ENCODE results near the gene GALNT7. TPM values are rescaled to one million over a fixed set of nuclear protein-coding genes. Genes with fewer than 3 reads are reported as not detected.

Gene GALNT7
- total RNA-seq, 1 donor from 2014 or later, result 36.7 TPM

DNA sequence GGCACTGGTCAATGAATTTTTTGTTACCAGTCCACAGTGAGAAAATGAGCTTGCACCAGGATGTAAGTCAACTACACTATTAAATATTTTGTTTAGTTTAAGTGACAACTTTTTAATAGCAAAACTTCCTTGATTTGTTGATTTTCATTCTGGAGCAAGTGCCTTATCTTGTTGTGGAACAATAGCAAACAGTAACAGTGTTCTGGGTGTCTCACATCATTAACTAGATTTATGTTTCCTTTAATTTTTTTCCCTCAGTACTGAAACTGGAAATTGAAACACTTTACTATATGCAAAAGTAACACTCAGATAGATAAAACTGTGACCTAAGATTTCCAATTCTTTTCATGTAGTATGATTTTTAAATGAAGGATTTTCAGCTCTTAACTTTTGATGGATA lies 80.1 kb downstream of the GALNT7 start:
- Mint-ChIP-seq H3K4me1 (peaks cover 4% of the 10 kb centered on the region), H3K27me3 (ENCODE audit: low read depth) (no peaks in the 10 kb centered on the region), H3K4me3 (no peak overlapping the region), H3K27ac (no peak overlapping the region), H3K9me3 (peaks cover 5% of the 10 kb centered on the region), H3K36me3 (peaks cover 7% of the 10 kb centered on the region)
- DNase-seq (ENCODE audit: low spot score in 2 of 2, unreplicated experiment in 2 of 2), result no peak
- TF ChIP-seq, protein P1, sequence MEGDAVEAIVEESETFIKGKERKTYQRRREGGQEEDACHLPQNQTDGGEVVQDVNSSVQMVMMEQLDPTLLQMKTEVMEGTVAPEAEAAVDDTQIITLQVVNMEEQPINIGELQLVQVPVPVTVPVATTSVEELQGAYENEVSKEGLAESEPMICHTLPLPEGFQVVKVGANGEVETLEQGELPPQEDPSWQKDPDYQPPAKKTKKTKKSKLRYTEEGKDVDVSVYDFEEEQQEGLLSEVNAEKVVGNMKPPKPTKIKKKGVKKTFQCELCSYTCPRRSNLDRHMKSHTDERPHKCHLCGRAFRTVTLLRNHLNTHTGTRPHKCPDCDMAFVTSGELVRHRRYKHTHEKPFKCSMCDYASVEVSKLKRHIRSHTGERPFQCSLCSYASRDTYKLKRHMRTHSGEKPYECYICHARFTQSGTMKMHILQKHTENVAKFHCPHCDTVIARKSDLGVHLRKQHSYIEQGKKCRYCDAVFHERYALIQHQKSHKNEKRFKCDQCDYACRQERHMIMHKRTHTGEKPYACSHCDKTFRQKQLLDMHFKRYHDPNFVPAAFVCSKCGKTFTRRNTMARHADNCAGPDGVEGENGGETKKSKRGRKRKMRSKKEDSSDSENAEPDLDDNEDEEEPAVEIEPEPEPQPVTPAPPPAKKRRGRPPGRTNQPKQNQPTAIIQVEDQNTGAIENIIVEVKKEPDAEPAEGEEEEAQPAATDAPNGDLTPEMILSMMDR (IDR thresholded peaks at IDR 0.05; ENCODE audit: unreplicated experiment), result no peak

DNA sequence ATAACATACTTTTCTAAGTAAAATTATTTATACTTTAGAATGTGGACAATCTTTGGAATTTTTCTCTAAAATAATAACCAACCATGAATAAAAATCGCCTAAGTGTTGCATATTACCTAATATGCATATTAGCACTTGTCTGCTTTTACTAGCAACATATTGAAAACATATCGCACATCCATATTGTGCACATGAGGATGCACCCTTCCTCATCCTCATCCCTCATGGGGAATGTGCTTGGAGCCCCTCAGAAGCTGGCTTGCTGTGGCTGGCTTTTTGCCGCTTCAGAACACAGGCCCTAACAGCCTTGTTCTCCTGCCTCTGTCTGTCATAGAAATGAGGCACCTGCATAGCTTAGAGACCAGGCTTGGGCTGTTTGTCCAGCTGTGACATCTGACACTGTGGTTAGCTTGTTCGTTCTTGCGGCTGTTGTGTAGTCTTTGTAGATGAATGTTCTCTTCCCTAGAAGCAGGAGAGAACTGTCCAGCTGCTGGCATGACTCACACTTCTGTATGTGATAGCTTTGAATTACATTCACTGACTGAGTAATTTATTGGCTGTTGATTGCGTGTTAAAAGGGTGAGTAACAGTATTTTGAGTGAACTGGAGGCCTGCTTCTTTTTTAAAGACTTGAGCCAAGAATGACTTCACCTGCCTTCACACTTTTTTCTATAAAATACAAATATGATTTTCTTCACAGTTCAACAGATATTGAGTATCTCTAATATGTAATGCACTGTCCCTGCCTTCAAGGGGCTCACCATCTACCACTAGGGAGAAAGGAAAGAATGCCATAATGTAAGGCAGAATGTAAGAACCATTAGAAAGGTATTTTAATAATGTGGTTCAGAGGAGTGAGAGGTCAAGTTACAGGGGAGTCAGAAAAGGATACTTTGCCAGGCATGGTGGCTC lies 83.7 kb downstream of the GALNT7 start:
- Mint-ChIP-seq H3K27me3 (ENCODE audit: low read depth) (no peaks in the 10 kb centered on the region), H3K36me3 (peaks cover 7% of the 10 kb centered on the region), H3K9me3 (peaks cover 5% of the 10 kb centered on the region), H3K4me3 (no peak overlapping the region), H3K27ac (no peak overlapping the region), H3K4me1 (peaks cover 2% of the 10 kb centered on the region)
- TF ChIP-seq, protein P1 (IDR thresholded peaks at IDR 0.05; ENCODE audit: unreplicated experiment), result no peak
- DNase-seq (ENCODE audit: low spot score in 2 of 2, unreplicated experiment in 2 of 2), result no peak

DNA sequence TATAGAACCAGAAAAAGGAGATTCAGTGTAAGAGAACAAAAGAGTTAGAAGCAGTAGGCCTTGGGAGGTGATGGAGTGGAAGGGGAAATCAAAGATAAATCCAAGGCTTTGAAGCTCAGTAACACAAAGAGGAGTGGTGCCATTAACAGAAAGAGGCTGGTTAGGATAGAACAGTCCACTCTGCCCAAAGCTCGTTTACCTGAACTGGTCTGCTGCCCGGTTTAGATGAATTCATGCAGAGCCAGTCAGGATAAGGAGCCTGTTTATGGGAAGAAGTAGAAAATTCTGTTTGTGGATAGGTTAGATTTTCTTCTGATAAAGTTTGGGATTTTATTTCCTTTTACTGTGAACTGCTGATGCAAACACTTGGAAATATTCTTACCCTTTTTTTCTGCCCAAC lies 85.0 kb downstream of the GALNT7 start:
- Mint-ChIP-seq H3K36me3 (peaks cover 4% of the 10 kb centered on the region), H3K4me3 (no peak overlapping the region), H3K9me3 (peaks cover 5% of the 10 kb centered on the region), H3K4me1 (peaks cover 3% of the 10 kb centered on the region), H3K27ac (no peak overlapping the region), H3K27me3 (ENCODE audit: low read depth) (no peaks in the 10 kb centered on the region)
- no peak for DNase-seq (ENCODE audit: low spot score in 2 of 2, unreplicated experiment in 2 of 2)
- TF ChIP-seq, protein P1 (IDR thresholded peaks at IDR 0.05; ENCODE audit: unreplicated experiment), result no peak

- peaks cover 3% of the 10 kb centered on the region for H3K4me1 Mint-ChIP-seq
Observed at GRCh38 chr4:173254646-173255045, 86.0 kb downstream of the GALNT7 start.

DNA sequence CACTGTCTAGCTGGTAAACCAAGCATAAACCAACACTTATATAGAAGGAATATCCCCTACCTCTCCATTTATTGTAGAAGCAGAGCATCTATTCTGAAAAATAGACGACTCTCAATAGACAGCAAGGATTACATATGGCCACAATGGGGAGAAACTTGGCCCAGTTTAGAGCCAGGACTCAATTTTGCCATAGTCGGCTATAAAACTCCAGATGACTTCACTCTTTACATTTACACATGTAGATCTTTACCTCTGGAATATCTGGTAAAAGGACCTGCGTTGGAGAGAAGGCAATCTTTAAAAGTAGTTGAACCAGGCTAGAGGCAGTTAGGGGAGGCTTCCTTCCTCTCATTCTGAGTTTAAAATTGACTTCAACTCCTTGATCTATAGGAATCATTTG lies 88.2 kb downstream of the GALNT7 start:
- no peak for DNase-seq (ENCODE audit: low spot score in 2 of 2, unreplicated experiment in 2 of 2)
- Mint-ChIP-seq H3K27me3 (ENCODE audit: low read depth) (no peaks in the 10 kb centered on the region), H3K4me1 (peaks cover 3% of the 10 kb centered on the region), H3K36me3 (peaks cover 4% of the 10 kb centered on the region), H3K4me3 (no peak overlapping the region), H3K9me3 (peaks cover 5% of the 10 kb centered on the region), H3K27ac (no peak overlapping the region)
- TF ChIP-seq, protein P1 (IDR thresholded peaks at IDR 0.05; ENCODE audit: unreplicated experiment), result no peak

More at GRCh38 chr4:173254646-173255045, 86.0 kb downstream of the GALNT7 start:
- DNase-seq (ENCODE audit: low spot score in 2 of 2, unreplicated experiment in 2 of 2), result no peak
- H3K9me3 Mint-ChIP-seq, result peaks cover 5% of the 10 kb centered on the region
- H3K27me3 Mint-ChIP-seq (ENCODE audit: low read depth), result no peaks in the 10 kb centered on the region
- H3K36me3 Mint-ChIP-seq, result peaks cover 4% of the 10 kb centered on the region
- TF ChIP-seq, protein P1 (IDR thresholded peaks at IDR 0.05; ENCODE audit: unreplicated experiment), result no peak
- no peak overlapping the region for H3K4me3 Mint-ChIP-seq
- H3K27ac Mint-ChIP-seq, result no peak overlapping the region
